Testis (tissue), 2 donors: ENCODE measurements around the gene VSIG10L2.

ENCODE experiments used
- POLR2A ChIP-seq: fragments of 450-650 bp; IDR thresholded peaks from one replicate; pipeline ENCODE4 v1.6.1; 2017; ENCODE audit warnings: antibody characterized with exemption, mild to moderate bottlenecking, moderate library complexity
- TF ChIP-seq, protein P1 (sequence below), 3 experiments: fragments of 450-650 bp in 2 of 3; fragments of 200-600 bp in 1 of 3; sonication (generic) in 1 of 3; IDR thresholded peaks; one replicate each; pipeline ENCODE4 v1.5.1; 2016 to 2019; ENCODE audit warnings: antibody characterized with exemption in 3 of 3, mild to moderate bottlenecking in 2 of 3, moderate library complexity in 1 of 3

DNA sequence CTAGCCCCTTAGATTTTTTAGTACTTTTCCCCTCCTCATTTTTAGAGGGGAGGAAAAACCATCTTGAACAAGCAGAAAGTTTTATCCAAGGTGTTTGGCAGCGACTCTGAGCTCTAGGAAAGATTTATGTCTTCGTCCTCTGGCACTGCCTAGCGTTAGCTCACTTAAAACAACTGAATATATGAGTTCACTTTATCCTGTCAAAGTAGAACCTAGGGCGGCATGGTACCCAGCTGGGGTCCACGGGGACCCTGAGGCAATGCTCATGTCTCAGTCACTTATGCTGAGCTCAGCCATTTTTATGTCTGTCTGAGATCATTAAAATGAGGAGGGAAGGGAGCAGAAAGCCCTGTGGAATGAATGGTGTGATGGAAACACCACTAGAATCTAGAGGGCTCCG lies 14.2 kb upstream of the VSIG10L2 start:
- TF ChIP-seq, protein P1, sequence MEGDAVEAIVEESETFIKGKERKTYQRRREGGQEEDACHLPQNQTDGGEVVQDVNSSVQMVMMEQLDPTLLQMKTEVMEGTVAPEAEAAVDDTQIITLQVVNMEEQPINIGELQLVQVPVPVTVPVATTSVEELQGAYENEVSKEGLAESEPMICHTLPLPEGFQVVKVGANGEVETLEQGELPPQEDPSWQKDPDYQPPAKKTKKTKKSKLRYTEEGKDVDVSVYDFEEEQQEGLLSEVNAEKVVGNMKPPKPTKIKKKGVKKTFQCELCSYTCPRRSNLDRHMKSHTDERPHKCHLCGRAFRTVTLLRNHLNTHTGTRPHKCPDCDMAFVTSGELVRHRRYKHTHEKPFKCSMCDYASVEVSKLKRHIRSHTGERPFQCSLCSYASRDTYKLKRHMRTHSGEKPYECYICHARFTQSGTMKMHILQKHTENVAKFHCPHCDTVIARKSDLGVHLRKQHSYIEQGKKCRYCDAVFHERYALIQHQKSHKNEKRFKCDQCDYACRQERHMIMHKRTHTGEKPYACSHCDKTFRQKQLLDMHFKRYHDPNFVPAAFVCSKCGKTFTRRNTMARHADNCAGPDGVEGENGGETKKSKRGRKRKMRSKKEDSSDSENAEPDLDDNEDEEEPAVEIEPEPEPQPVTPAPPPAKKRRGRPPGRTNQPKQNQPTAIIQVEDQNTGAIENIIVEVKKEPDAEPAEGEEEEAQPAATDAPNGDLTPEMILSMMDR (IDR thresholded peaks at IDR 0.05) = no peak
- TF ChIP-seq POLR2A = no peak
